HEK293 (cell line): Measurements from ENCODE around the gene TRAF3.

Experiments
- CTCF ChIA-PET: fragments of 350-600 bp; formaldehyde crosslinking; extraction: SDS; loops from one replicate; lab custom pipeline; 2021; ENCODE audit warnings: antibody characterized with exemption; lab: Yijun Ruan, JAX
- POLR2A ChIA-PET: fragments of 300-600 bp; formaldehyde crosslinking; extraction: SDS; loops from one replicate; lab custom pipeline; 2020; ENCODE audit warnings: antibody characterized with exemption, inconsistent platforms; lab: Yijun Ruan, JAX
- H3K27ac ChIP-seq: fragments of 200-500 bp; sonication (Bioruptor generic); 2 replicates; pipeline ENCODE4 v1.5.1; 2014; ENCODE audit warnings: low read depth, low read length, control low read depth, inconsistent platforms; ENCODE audit errors: extremely low read depth
- H3K36me3 ChIP-seq, 2 experiments: fragments of 200-500 bp in 1 of 2; sonication (Bioruptor generic) in 1 of 2; 1 replicate in 1 of 2; 2 replicates in 1 of 2; pipeline ENCODE4 v1.5.1; 2014 to 2017; ENCODE audit warnings: inconsistent platforms in 2 of 2, low read length in 2 of 2; ENCODE audit not compliant: control insufficient read depth in 2 of 2, insufficient read depth in 1 of 2
- H3K4me1 ChIP-seq: fragments of 200-500 bp; sonication (Bioruptor generic); 2 replicates; pipeline ENCODE4 v1.5.1; 2014; ENCODE audit warnings: mild to moderate bottlenecking, low read length, inconsistent platforms; ENCODE audit not compliant: control insufficient read depth, insufficient read depth
- H3K4me3 ChIP-seq: 2 replicates; pipeline ENCODE4 v1.5.1; 2011; ENCODE audit warnings: low read depth, mild to moderate bottlenecking, control low read depth, low read length, moderate library complexity
- H3K9me3 ChIP-seq: fragments of 200-500 bp; sonication (Bioruptor generic); 2 replicates; pipeline ENCODE4 v1.5.1; 2014; ENCODE audit warnings: low read depth, low read length, inconsistent platforms; ENCODE audit not compliant: control insufficient read depth, insufficient read depth
- BCL11A ChIP-seq: fragments of 450-650 bp; formaldehyde crosslinking; IDR thresholded peaks from 2 replicates; pipeline ENCODE4 v1.5.1; 2016; ENCODE audit warnings: low read depth, missing biosample characterization, missing genetic modification characterization
- EGR2 ChIP-seq: fragments of 450-650 bp; formaldehyde crosslinking; IDR thresholded peaks from 2 replicates; pipeline ENCODE4 v1.5.1; 2016; ENCODE audit warnings: low read depth, missing biosample characterization, missing genetic modification characterization
- OVOL3 ChIP-seq: fragments of 450-650 bp; formaldehyde crosslinking; IDR thresholded peaks from 2 replicates; pipeline ENCODE4 v1.5.1; 2016; ENCODE audit warnings: missing biosample characterization, missing genetic modification characterization
- SCRT2 ChIP-seq: fragments of 450-650 bp; formaldehyde crosslinking; IDR thresholded peaks from 2 replicates; pipeline ENCODE4 v1.5.1; 2016; ENCODE audit warnings: missing biosample characterization, missing genetic modification characterization
- SETDB1 ChIP-seq: IDR thresholded peaks from one replicate; pipeline ENCODE4 v1.6.1; 2017; ENCODE audit warnings: mild to moderate bottlenecking, low read length, moderate library complexity, mixed read lengths; ENCODE audit not compliant: insufficient read length
- ZBTB1 ChIP-seq: fragments of 450-650 bp; formaldehyde crosslinking; IDR thresholded peaks from 2 replicates; pipeline ENCODE4 v1.5.1; 2016; ENCODE audit warnings: missing biosample characterization, missing genetic modification characterization
- ZNF274 ChIP-seq, 2 experiments: fragments of 200-500 bp in 1 of 2; fragments of 450-650 bp in 1 of 2; sonication (Bioruptor generic) in 1 of 2; formaldehyde crosslinking in 1 of 2; IDR thresholded peaks; 2 replicates each; pipeline versions ENCODE4 v1.5.1 to v1.6.1; 2014 to 2016; ENCODE audit warnings: borderline replicate concordance in 1 of 2, inconsistent platforms in 1 of 2, low read length in 1 of 2, missing biosample characterization in 1 of 2, missing genetic modification characterization in 1 of 2
- ZNF391 ChIP-seq: fragments of 450-650 bp; formaldehyde crosslinking; IDR thresholded peaks from 2 replicates; pipeline ENCODE4 v1.5.1; 2016; ENCODE audit warnings: low read depth, missing biosample characterization, missing genetic modification characterization, borderline replicate concordance
- ZNF423 ChIP-seq: fragments of 450-650 bp; formaldehyde crosslinking; IDR thresholded peaks from 2 replicates; pipeline ENCODE4 v1.5.1; 2016; ENCODE audit warnings: missing biosample characterization, missing genetic modification characterization
- ZNF514 ChIP-seq: fragments of 450-650 bp; formaldehyde crosslinking; IDR thresholded peaks from 2 replicates; pipeline ENCODE4 v1.5.1; 2016; ENCODE audit warnings: missing biosample characterization, missing genetic modification characterization
- ZNF530 ChIP-seq: fragments of 450-650 bp; formaldehyde crosslinking; IDR thresholded peaks from 2 replicates; pipeline ENCODE4 v1.5.1; 2016; ENCODE audit warnings: low read depth, missing biosample characterization, missing genetic modification characterization
- ZNF623 ChIP-seq: fragments of 450-650 bp; formaldehyde crosslinking; IDR thresholded peaks from 2 replicates; pipeline ENCODE4 v1.5.1; 2016; ENCODE audit warnings: missing biosample characterization, missing genetic modification characterization
- ZNF624 ChIP-seq: fragments of 450-650 bp; formaldehyde crosslinking; IDR thresholded peaks from 2 replicates; pipeline ENCODE4 v1.5.1; 2017; ENCODE audit warnings: missing biosample characterization, missing genetic modification characterization
- ZNF660 ChIP-seq: fragments of 450-650 bp; IDR thresholded peaks from 2 replicates; pipeline ENCODE4 v1.5.1; 2018; ENCODE audit warnings: missing biosample characterization, mild to moderate bottlenecking, missing genetic modification characterization
- ZNF776 ChIP-seq: fragments of 450-650 bp; formaldehyde crosslinking; IDR thresholded peaks from 2 replicates; pipeline ENCODE4 v1.5.0; 2017; ENCODE audit warnings: missing biosample characterization, missing genetic modification characterization, borderline replicate concordance
- TF ChIP-seq, protein P1 (sequence below): fragments of 450-650 bp; formaldehyde crosslinking; IDR thresholded peaks from 2 replicates; pipeline ENCODE4 v1.5.1; 2016; ENCODE audit warnings: missing biosample characterization, missing genetic modification characterization

Gene TRAF3

GRCh38 chr14:102905116-102906108 is 128.2 kb downstream of the TRAF3 start:
- H3K9me3 ChIP-seq, result no peaks in the 10 kb centered on the region
- TF ChIP-seq ZNF274 (IDR thresholded peaks at IDR 0.05; ENCODE audit: low read length) (no peak), ZNF274 (tag by site-specific recombination; IDR thresholded peaks at IDR 0.05; ENCODE audit: borderline replicate concordance) (no peak)
- peaks cover 0 to 61% of the 10 kb centered on the region in 2 experiments; a peak in 2 of 3 replicates for H3K36me3 ChIP-seq
- H3K4me1 ChIP-seq, result no peaks in the 10 kb centered on the region
- ChIA-PET POLR2A (no interaction called here), CTCF (no interaction called here)
- no peak overlapping the region for H3K27ac ChIP-seq
- no peak overlapping the region for H3K4me3 ChIP-seq

DNA sequence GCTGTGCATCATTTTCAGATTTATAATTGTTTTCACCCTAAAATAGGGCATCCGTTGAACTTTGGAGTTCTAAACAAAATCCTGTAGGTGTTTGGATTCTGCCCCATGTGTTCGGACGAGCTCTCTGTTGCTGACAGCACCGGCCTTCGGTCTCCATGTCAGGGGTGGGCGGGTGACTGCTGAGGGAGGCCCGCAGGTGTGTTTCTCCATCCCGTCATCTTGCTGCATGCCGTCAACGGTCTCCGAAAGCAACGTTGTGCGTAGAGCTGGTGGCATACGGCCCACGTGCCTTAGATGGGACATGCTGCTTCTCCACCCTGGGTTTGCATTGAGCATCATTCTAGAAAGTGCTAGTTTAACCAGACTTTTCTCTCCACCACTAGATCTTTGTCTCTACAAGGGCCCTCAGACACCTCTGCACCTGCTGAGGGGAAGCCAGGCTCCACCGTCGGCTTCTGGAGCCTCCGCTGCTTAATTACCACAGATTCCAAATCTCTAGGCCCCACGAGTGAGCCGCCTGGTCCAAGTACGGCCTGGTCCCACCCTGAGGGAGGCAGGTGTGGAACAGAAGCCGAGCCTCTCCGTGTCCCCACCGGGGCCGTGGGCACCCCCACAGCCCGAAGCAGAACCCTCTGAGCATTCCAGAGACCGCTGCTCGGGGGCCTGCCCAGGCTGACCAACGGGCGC is 129.5 kb downstream of the TRAF3 start:
- peak; percentile 35 for TF ChIP-seq SETDB1
- no peak for TF ChIP-seq EGR2 (tag by site-specific recombination)

DNA sequence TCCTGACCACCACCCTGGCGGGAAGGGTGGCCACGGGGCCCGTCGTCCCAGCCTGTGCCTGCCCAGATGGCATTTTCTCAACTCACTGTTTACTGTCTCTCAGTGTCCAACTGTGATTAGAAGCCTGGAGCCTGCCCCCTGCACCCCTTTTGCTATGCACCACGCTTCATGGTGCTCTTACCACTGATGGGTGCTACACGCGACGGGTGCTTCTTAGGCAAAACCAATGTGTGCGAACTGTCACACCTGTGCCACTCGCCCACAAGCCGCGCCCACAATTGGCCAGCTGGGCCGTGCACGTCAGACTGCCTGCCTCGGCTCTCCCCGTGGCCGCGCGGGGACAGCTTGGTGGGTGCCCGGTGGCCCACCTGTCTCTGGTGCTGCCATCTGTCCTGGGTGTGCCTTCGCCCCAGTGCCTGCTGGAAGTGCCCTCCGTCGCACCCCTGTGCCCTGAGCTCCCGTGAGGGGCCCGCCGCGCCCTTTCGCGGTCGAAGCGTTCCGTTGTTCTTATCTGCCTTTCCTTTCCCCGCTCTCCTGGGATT is 130.1 kb downstream of the TRAF3 start:
- Histone ChIP-seq H3K36me3 (peaks cover 0 to 54% of the 10 kb centered on the region in 2 experiments; a peak in 2 of 3 replicates), H3K9me3 (no peaks in the 10 kb centered on the region), H3K4me1 (no peaks in the 10 kb centered on the region)
- ChIA-PET POLR2A (no interaction called here), CTCF (interaction anchor here (0.9 kb wide), 1 partner anchor 11 kb away, joined by 3 read pairs; no protein-coding TSS in a partner anchor)
- TF ChIP-seq, protein P1, sequence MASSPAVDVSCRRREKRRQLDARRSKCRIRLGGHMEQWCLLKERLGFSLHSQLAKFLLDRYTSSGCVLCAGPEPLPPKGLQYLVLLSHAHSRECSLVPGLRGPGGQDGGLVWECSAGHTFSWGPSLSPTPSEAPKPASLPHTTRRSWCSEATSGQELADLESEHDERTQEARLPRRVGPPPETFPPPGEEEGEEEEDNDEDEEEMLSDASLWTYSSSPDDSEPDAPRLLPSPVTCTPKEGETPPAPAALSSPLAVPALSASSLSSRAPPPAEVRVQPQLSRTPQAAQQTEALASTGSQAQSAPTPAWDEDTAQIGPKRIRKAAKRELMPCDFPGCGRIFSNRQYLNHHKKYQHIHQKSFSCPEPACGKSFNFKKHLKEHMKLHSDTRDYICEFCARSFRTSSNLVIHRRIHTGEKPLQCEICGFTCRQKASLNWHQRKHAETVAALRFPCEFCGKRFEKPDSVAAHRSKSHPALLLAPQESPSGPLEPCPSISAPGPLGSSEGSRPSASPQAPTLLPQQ (tag by site-specific recombination), result no peak
- TF ChIP-seq ZNF623 (no peak), ZNF423 (tag by site-specific recombination) (no peak), ZNF624 (tag by site-specific recombination) (no peak), OVOL3 (tag by site-specific recombination) (no peak), ZNF391 (tag by site-specific recombination) (no peak), ZNF530 (tag by site-specific recombination) (no peak), ZNF776 (tag by site-specific recombination) (no peak), BCL11A (tag by site-specific recombination) (no peak), ZBTB1 (tag by site-specific recombination) (no peak), SCRT2 (tag by site-specific recombination) (no peak), ZNF514 (tag by site-specific recombination) (no peak), ZNF660 (tag by site-specific recombination) (no peak)
- TF ChIP-seq, all 188 proteins: peak for 0
- Histone ChIP-seq H3K4me3 (no peak overlapping the region), H3K27ac (no peak overlapping the region)

More for the DNA sequence above, 129.5 kb downstream of the TRAF3 start:
- ChIA-PET CTCF (no interaction called here), POLR2A (no interaction called here)
- H3K27ac ChIP-seq, result no peak overlapping the region
- H3K9me3 ChIP-seq, result no peaks in the 10 kb centered on the region
- no peak overlapping the region for H3K4me3 ChIP-seq
- H3K4me1 ChIP-seq, result no peaks in the 10 kb centered on the region
- peaks cover 0 to 55% of the 10 kb centered on the region in 2 experiments; a peak in 2 of 3 replicates for H3K36me3 ChIP-seq
